Measurements from ENCODE around the gene QSOX2.

The QSOX2 gene

DNA sequence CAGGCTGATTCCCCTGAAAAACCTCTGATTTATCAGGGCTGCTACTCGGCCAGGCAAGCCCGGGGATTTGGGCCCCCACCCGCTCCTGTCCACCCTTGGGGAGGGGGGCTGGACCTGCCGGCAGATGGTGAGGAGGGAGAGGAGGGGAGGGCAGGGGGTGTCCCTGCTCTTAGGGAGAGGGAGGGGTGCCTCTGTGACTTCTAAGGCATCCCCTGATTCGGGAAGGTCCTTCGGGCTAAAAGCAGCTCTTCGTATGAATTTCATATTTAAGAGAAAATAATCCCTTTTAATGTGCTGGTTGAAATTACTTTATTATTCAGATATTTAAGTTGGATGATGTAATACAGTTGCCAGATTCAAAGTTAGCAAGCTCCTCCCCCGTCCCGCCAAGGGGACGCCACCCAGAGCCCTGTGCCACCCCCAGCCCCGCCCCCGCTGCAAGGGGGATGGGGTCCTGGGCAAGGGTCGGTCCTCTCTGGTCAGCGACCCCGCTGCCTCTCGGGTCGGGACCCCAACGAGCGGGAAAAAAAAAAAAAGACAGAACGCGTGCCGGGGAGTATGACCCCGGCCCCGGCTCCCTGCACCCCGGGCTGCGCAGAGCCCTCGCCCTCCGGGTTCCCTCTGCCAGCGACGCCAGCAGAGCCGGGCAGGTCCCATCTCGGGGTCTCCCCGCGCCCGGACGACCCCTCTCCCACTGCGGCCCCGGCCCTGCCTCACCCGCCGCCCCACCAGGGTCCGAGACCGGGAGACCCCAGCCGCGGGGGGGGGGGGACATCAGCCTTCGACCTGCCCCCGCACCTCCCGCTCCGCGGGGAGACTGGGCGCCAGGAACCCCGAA, 53.1 kb downstream of the QSOX2 start:
- Mint-ChIP-seq H3K4me1 (peaks cover 4% of the 10 kb centered on the region), H3K9me3 (no peaks in the 10 kb centered on the region), H3K36me3 (no peaks in the 10 kb centered on the region), H3K4me3 (no peak overlapping the region), H3K27me3 (peaks cover 33% of the 10 kb centered on the region), H3K27ac (no peak overlapping the region)

GRCh38 chr9:136191960-136192286, 53.7 kb downstream of the QSOX2 start:
- no peak overlapping the region for H3K27ac Mint-ChIP-seq
- H3K9me3 Mint-ChIP-seq = no peaks in the 10 kb centered on the region
- H3K36me3 Mint-ChIP-seq = no peaks in the 10 kb centered on the region
- H3K4me3 Mint-ChIP-seq = no peak overlapping the region
- H3K27me3 Mint-ChIP-seq = peaks cover 34% of the 10 kb centered on the region
- H3K4me1 Mint-ChIP-seq = peaks cover 3% of the 10 kb centered on the region

- Mint-ChIP-seq H3K27ac (no peak overlapping the region), H3K4me1 (no peaks in the 10 kb centered on the region), H3K4me3 (no peak overlapping the region), H3K36me3 (no peaks in the 10 kb centered on the region), H3K27me3 (peaks cover 32% of the 10 kb centered on the region), H3K9me3 (no peaks in the 10 kb centered on the region)
Observed at GRCh38 chr9:136191099-136191959, 54.3 kb downstream of the QSOX2 start.

- no peaks in the 10 kb centered on the region for H3K9me3 Mint-ChIP-seq
- no peak overlapping the region for H3K4me3 Mint-ChIP-seq
- no peak overlapping the region for H3K27ac Mint-ChIP-seq
- no peaks in the 10 kb centered on the region for H3K36me3 Mint-ChIP-seq
- no peaks in the 10 kb centered on the region for H3K4me1 Mint-ChIP-seq
- H3K27me3 Mint-ChIP-seq = peaks cover 28% of the 10 kb centered on the region
Observed at GRCh38 chr9:136190656-136191055, 55.0 kb downstream of the QSOX2 start.

- Mint-ChIP-seq H3K4me3 (no peak overlapping the region), H3K27me3 (peaks cover 28% of the 10 kb centered on the region), H3K4me1 (no peaks in the 10 kb centered on the region), H3K27ac (no peak overlapping the region), H3K36me3 (no peaks in the 10 kb centered on the region), H3K9me3 (no peaks in the 10 kb centered on the region)
Observed at GRCh38 chr9:136190237-136190601, 55.4 kb downstream of the QSOX2 start.

DNA sequence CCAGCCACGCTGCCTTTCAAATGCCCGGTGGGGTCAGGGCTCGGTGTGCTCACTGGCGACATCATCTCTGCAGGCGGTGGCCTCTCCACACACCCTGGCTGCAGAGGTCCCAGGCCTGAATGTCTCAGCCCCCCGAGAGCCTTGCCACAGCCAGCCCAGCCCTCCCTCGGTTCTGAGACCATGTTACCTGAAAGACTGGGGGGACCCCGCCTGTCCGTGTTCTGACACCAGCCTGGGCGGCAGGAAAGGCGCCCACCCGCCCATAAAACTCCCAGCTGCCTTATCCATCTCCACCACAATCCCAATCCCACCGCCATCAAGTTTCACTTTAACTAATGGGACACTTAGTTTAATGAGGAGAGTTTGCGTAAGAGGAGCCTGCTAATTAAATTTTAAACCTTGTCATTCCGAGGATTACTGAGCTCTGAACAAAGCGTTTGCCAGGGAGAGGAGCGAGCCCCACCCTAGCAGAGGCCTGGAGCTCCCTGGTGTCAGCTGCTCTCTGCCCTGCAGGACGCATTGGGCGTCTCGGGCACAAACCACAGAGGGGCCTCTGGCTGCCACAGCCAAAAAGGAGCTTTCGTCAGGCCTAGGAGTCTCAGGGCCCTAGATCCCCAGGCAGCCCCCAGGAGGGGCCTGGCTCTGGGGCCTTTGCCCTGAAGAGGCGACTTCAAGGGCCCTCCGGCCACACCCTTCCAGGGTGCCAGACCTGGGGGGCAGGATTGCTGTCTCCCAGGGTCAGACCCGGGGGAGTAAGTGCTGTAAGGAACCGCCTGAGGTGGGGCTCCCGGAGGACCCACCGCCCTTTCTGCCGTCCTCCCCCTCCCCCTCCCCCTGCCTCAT, 56.0 kb downstream of the QSOX2 start:
- H3K27me3 Mint-ChIP-seq = peaks cover 23% of the 10 kb centered on the region

GRCh38 chr9:136187683-136188586, 57.7 kb downstream of the QSOX2 start:
- Mint-ChIP-seq H3K4me1 (no peaks in the 10 kb centered on the region), H3K36me3 (no peaks in the 10 kb centered on the region), H3K27me3 (peaks cover 23% of the 10 kb centered on the region), H3K4me3 (no peak overlapping the region), H3K9me3 (no peaks in the 10 kb centered on the region), H3K27ac (no peak overlapping the region)

More for the DNA sequence above, 56.0 kb downstream of the QSOX2 start:
- H3K4me1 Mint-ChIP-seq = no peaks in the 10 kb centered on the region
- no peak overlapping the region for H3K4me3 Mint-ChIP-seq
- no peaks in the 10 kb centered on the region for H3K9me3 Mint-ChIP-seq
- H3K36me3 Mint-ChIP-seq = no peaks in the 10 kb centered on the region
- no peak overlapping the region for H3K27ac Mint-ChIP-seq

DNA sequence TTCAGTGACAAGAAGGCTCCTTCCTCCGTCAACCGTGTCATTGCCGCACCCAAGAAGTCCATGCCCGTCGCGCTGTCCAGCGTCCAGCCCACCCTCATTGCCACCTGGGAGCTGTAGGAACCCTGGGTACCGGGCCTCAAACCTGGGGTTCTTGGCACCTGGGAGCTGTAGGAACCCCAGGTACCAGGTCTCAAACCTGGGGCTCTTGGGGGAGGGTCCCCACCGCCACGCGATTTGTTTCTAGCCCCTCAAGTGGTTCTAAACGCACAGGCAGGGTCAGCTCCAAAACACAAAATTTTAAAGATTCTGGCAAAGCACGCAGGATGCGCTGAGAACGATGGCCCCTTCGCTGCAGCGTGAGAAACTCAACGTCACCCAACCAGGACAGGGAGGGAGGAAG, 58.4 kb downstream of the QSOX2 start:
- H3K9me3 Mint-ChIP-seq = no peaks in the 10 kb centered on the region
- peaks cover 23% of the 10 kb centered on the region for H3K27me3 Mint-ChIP-seq
- no peak overlapping the region for H3K4me3 Mint-ChIP-seq
- H3K27ac Mint-ChIP-seq = no peak overlapping the region
- H3K4me1 Mint-ChIP-seq = no peaks in the 10 kb centered on the region
- H3K36me3 Mint-ChIP-seq = no peaks in the 10 kb centered on the region

DNA sequence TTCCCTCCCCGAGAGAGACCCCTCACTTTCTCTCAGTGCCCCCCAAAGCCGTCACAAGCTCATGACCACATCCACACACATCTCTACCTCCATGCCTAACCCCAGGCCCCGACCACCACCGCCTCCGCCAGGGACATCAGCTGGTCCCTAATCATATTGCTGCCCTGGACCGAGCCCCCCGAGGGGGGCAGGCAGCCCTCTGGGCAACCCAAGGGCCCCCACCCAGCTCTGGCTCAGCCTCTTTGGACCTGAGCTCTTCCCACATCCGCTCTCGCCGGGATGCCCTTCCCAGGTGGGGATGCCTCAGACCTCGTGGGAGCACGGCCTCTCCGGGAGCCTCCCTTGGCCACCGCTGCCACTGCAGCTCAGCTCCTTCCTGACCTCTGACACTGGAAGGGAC, 59.2 kb downstream of the QSOX2 start:
- H3K36me3 Mint-ChIP-seq = no peaks in the 10 kb centered on the region
- H3K4me1 Mint-ChIP-seq = no peaks in the 10 kb centered on the region
- no peak overlapping the region for H3K4me3 Mint-ChIP-seq
- H3K27ac Mint-ChIP-seq = no peak overlapping the region
- peaks cover 19% of the 10 kb centered on the region for H3K27me3 Mint-ChIP-seq
- no peaks in the 10 kb centered on the region for H3K9me3 Mint-ChIP-seq

DNA sequence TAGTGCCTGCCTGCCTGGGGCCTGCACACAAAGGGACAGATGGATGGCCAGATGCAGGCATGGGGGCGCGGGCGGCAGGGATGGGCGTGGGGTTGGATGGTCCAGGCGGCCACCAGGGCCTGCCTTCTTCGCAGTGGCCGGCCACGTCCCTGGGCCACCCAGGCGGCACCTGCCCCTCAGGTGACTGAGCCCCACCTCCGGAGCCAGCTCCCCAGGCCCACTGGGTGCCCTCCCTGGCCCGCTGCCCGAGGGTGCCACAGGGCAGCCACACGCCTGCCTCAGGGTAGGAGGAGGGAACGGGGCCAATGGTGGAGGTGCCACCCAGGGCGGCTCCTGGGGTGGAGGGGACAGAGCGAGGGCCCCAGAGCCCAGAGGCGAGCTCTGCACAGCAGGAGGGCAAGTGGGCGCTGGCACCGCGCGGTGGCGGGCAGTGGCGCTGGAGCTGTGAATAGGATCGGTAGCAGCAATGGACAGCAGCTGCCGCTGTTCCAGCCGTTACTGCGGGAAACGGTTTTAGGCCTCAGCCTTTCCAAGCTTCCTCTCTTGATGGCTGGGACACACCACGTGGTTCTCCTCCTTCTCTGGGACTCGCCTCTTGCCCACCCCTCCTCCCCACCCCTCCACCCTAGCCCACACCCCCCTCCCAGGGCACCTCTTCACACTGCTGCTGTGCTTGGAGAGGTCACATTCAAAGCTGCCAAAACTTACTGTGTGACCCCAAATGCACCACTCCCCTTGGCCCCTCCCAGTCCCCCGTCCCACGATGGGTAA, 59.8 kb downstream of the QSOX2 start:
- no peak overlapping the region for H3K4me3 Mint-ChIP-seq
- peaks cover 16% of the 10 kb centered on the region for H3K27me3 Mint-ChIP-seq
- H3K27ac Mint-ChIP-seq = no peak overlapping the region
- H3K4me1 Mint-ChIP-seq = no peaks in the 10 kb centered on the region
- no peaks in the 10 kb centered on the region for H3K36me3 Mint-ChIP-seq
- H3K9me3 Mint-ChIP-seq = no peaks in the 10 kb centered on the region

DNA sequence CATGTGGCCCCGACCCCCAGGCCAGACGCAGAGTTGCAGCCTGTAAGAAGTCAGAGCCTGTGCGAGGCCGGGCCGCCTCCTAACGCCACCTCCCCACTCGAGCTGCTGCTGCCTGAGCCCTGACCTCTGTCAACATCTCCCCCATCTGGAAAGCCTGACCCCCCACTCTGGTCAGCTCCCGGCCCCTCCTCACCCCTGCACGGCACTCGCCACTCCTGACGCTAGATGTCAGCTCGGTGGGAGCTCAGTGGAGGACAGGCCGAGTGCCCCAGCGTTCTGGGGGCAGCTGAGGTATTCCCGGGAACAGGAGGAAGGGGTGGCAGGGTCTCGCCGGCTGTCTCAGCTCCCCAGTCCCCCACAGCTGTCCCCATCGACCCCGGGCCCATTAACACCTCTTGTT, 60.5 kb downstream of the QSOX2 start:
- H3K4me3 Mint-ChIP-seq = no peak overlapping the region
- peaks cover 13% of the 10 kb centered on the region for H3K27me3 Mint-ChIP-seq
- H3K9me3 Mint-ChIP-seq = no peaks in the 10 kb centered on the region
- H3K27ac Mint-ChIP-seq = no peak overlapping the region
- no peaks in the 10 kb centered on the region for H3K36me3 Mint-ChIP-seq
- H3K4me1 Mint-ChIP-seq = no peaks in the 10 kb centered on the region

DNA sequence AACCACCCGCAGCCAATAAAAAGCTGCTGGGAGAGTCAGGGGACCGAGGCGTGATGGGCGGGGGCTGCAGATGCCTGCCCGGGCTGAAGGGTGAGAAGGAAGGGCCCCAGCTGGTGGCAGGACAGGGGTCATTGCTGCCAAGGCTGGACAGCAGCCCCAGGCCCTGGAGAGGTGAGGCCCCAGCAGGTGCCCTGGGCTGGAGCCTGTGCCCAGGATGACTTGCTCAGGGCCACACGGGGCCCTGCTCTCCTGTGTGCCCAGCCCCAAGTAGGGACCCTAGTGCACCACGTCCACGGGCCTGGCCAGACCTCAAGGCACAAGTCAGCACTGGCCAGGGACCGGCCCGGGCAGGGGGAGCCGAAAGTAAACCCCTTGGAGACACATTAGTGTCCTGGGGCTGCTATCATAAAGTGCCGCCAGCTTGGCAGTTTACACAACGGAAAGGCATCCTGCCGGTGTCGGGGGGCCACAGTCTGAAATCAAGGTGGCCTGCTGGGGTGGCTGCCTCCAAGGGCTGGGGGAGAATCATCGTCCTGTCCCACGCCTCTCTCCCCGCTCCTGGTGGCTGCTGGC, 62.7 kb downstream of the QSOX2 start:
- Mint-ChIP-seq H3K27me3 (peaks cover 10% of the 10 kb centered on the region), H3K4me1 (no peaks in the 10 kb centered on the region), H3K9me3 (no peaks in the 10 kb centered on the region), H3K36me3 (no peaks in the 10 kb centered on the region), H3K4me3 (no peak overlapping the region), H3K27ac (no peak overlapping the region)

DNA sequence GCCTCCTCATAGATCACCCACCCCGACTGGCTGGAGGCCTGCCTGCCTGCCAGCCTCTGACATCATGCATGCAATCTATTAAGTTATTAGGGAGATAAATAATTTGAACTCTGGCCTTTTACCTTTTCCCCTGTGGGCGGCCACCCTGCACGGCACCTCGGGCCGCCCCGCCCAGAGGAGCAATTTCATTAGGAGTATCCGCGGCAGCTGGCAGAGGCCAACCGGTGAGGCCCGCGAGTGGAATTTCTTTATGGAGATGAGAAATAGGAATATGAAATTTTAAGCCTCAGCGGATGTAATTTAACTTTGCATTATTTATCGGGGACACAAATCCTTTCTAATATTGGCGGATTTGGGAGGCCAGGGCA, 63.2 kb downstream of the QSOX2 start:
- no peak overlapping the region for H3K4me3 Mint-ChIP-seq
- H3K27me3 Mint-ChIP-seq = peaks cover 7% of the 10 kb centered on the region
- no peaks in the 10 kb centered on the region for H3K36me3 Mint-ChIP-seq
- H3K27ac Mint-ChIP-seq = no peak overlapping the region
- no peaks in the 10 kb centered on the region for H3K4me1 Mint-ChIP-seq
- no peaks in the 10 kb centered on the region for H3K9me3 Mint-ChIP-seq

GRCh38 chr9:136181784-136182419, 63.7 kb downstream of the QSOX2 start:
- no peaks in the 10 kb centered on the region for H3K4me1 Mint-ChIP-seq
- H3K36me3 Mint-ChIP-seq = no peaks in the 10 kb centered on the region
- H3K4me3 Mint-ChIP-seq = no peak overlapping the region
- no peak overlapping the region for H3K27ac Mint-ChIP-seq
- H3K9me3 Mint-ChIP-seq = no peaks in the 10 kb centered on the region
- H3K27me3 Mint-ChIP-seq = peaks cover 5% of the 10 kb centered on the region
